HG03354 (cell line): Measurements from ENCODE around the gene EGFR.

ENCODE experiments used
- ATAC-seq: cut with Tn5 transposase; IDR thresholded peaks from one replicate; pipeline ENCODE4 v1.9.1; 2021; ENCODE audit warnings: mild to moderate bottlenecking; ENCODE audit not compliant: unreplicated experiment, poor library complexity, severe bottlenecking

Gene EGFR

GRCh38 chr7:55073976-55074528 lies 55.2 kb downstream of the EGFR start:
- ATAC-seq, result peak; percentile 89

GRCh38 chr7:55075464-55076021 lies 56.7 kb downstream of the EGFR start:
- no peak for ATAC-seq

- no peak for ATAC-seq
Observed at GRCh38 chr7:55077561-55078410, 59.0 kb downstream of the EGFR start.

GRCh38 chr7:55078465-55079372 lies 59.9 kb downstream of the EGFR start:
- ATAC-seq, result no peak

- no peak for ATAC-seq
Observed at GRCh38 chr7:55080000-55080623, 61.3 kb downstream of the EGFR start.

GRCh38 chr7:55081068-55081467 lies 62.3 kb downstream of the EGFR start:
- no peak for ATAC-seq

GRCh38 chr7:55081472-55082227 lies 62.8 kb downstream of the EGFR start:
- no peak for ATAC-seq

GRCh38 chr7:55082228-55082603 lies 63.4 kb downstream of the EGFR start:
- no peak for ATAC-seq

GRCh38 chr7:55083206-55083605 lies 64.4 kb downstream of the EGFR start:
- no peak for ATAC-seq

- no peak for ATAC-seq
Observed at GRCh38 chr7:55084307-55084706, 65.5 kb downstream of the EGFR start.

GRCh38 chr7:55085511-55086412 lies 66.9 kb downstream of the EGFR start:
- no peak for ATAC-seq

GRCh38 chr7:55086413-55087201 lies 67.8 kb downstream of the EGFR start:
- peak; percentile 76 for ATAC-seq

- ATAC-seq, result no peak
Observed at GRCh38 chr7:55087521-55087961, 68.7 kb downstream of the EGFR start.

- ATAC-seq, result no peak
Observed at GRCh38 chr7:55088107-55088506, 69.3 kb downstream of the EGFR start.

- ATAC-seq, result no peak
Observed at GRCh38 chr7:55088620-55089019, 69.8 kb downstream of the EGFR start.

GRCh38 chr7:55092186-55092974 lies 73.6 kb downstream of the EGFR start:
- no peak for ATAC-seq

- no peak for ATAC-seq
Observed at GRCh38 chr7:55092975-55093373, 74.2 kb downstream of the EGFR start.
